HG03097 (cell line): Measurements from ENCODE around the gene RANBP3.
"Not testable (repeated sequence)": the region's sequence is repeated elsewhere in the genome, so short reads cannot be mapped to it uniquely, and the experiment has no call there.

Experiments used
- ATAC-seq: cut with Tn5 transposase; IDR thresholded peaks from one replicate; pipeline ENCODE4 v1.9.1; 2021; ENCODE audit not compliant: unreplicated experiment, low FRiP score

Gene RANBP3

GRCh38 chr19:5988517-5989387, 10.8 kb upstream of the RANBP3 start:
- ATAC-seq = no peak

- no peak for ATAC-seq
These were observed 9.3 kb upstream of the RANBP3 start for GRCh38 chr19:5987077-5987818.

GRCh38 chr19:5985837-5986236, 7.9 kb upstream of the RANBP3 start:
- ATAC-seq = not testable (repeated sequence)

- ATAC-seq = no peak
These were observed 7.3 kb upstream of the RANBP3 start for GRCh38 chr19:5985098-5985783.

- no peak for ATAC-seq
These were observed 6.7 kb upstream of the RANBP3 start for GRCh38 chr19:5984600-5984999.

- ATAC-seq = no peak
These were observed 5.5 kb upstream of the RANBP3 start for GRCh38 chr19:5983367-5983955.

GRCh38 chr19:5978606-5979552, 939 bp upstream of the RANBP3 start:
- ATAC-seq = no peak

- ATAC-seq = peak; percentile 8
These were observed 637 bp downstream of the RANBP3 start for GRCh38 chr19:5977222-5977784.

- no peak for ATAC-seq
These were observed 1.2 kb downstream of the RANBP3 start for GRCh38 chr19:5976768-5977167.

- no peak for ATAC-seq
These were observed 2.6 kb downstream of the RANBP3 start for GRCh38 chr19:5975388-5975728.

GRCh38 chr19:5974721-5975387, 3.1 kb downstream of the RANBP3 start:
- no peak for ATAC-seq

GRCh38 chr19:5973867-5974635, 3.9 kb downstream of the RANBP3 start:
- ATAC-seq = no peak

- ATAC-seq = no peak
These were observed 4.6 kb downstream of the RANBP3 start for GRCh38 chr19:5973376-5973775.

- no peak for ATAC-seq
These were observed 5.6 kb downstream of the RANBP3 start for GRCh38 chr19:5972355-5972731.

GRCh38 chr19:5971714-5972354, 6.1 kb downstream of the RANBP3 start:
- ATAC-seq = no peak

GRCh38 chr19:5969476-5969875, 8.5 kb downstream of the RANBP3 start:
- ATAC-seq = no peak

GRCh38 chr19:5968431-5969373, 9.2 kb downstream of the RANBP3 start:
- ATAC-seq = no peak
